HG03457 (cell line): ENCODE data around the gene DHX30.
"Not testable (repeated sequence)": the region's sequence is repeated elsewhere in the genome, so short reads cannot be mapped to it uniquely, and the experiment has no call there.

Experiments used
- ATAC-seq: cut with Tn5 transposase; IDR thresholded peaks from one replicate; pipeline ENCODE4 v1.9.1; 2021; ENCODE audit warnings: moderate number of reproducible peaks; ENCODE audit not compliant: unreplicated experiment

Gene DHX30

GRCh38 chr3:47882338-47882737 is 79.4 kb downstream of the DHX30 start:
- ATAC-seq = no peak

GRCh38 chr3:47884603-47885002 is 81.7 kb downstream of the DHX30 start:
- no peak for ATAC-seq

GRCh38 chr3:47885168-47885567 is 82.2 kb downstream of the DHX30 start:
- no peak for ATAC-seq

DNA sequence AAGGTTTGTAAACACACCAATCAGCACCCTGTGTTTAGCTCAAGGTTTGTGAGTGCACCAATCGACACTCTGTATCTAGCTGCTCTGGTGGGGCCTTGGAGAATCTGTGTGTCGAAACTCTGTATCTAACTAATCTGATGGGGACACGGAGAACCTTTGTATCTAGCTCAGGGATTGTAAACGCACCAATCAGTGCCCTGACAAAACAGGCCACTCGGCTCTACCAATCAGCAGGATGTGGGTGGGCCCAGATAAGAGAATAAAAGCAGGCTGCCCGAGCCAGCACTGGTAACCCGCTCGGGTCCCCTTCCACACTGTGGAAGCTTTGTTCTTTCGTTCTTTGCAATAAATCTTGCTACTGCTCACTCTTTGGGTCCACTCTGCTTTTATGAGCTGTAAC is 85.1 kb downstream of the DHX30 start:
- ATAC-seq = not testable (repeated sequence)

GRCh38 chr3:47888986-47889757 is 86.2 kb downstream of the DHX30 start:
- ATAC-seq = no peak

- ATAC-seq = no peak
These were observed 87.3 kb downstream of the DHX30 start for GRCh38 chr3:47890126-47890827.

- no peak for ATAC-seq
These were observed 88.1 kb downstream of the DHX30 start for GRCh38 chr3:47890828-47891612.

GRCh38 chr3:47891613-47892005 is 88.7 kb downstream of the DHX30 start:
- ATAC-seq = no peak

- no peak for ATAC-seq
These were observed 89.5 kb downstream of the DHX30 start for GRCh38 chr3:47892286-47893040.

DNA sequence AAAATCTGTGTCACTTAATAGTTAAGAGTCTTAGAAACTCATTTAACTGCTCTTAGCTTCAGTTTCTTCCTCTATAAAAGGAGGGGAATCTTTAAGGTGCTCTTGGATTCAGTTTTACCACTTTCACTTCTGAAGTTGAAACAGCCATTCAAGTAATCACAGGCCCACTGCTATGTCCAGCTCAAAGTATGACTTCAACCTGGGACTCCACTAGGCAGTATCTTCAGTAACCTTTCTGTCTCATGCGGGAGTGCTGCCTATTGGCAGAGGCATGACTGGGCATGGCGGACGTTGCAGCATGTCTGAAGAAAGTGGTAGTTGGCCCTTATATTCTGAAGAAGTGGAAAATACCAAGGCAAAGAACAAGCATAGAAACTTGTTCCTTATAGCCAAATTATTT is 92.3 kb downstream of the DHX30 start:
- no peak for ATAC-seq

GRCh38 chr3:47896736-47897135 is 93.8 kb downstream of the DHX30 start:
- no peak for ATAC-seq

DNA sequence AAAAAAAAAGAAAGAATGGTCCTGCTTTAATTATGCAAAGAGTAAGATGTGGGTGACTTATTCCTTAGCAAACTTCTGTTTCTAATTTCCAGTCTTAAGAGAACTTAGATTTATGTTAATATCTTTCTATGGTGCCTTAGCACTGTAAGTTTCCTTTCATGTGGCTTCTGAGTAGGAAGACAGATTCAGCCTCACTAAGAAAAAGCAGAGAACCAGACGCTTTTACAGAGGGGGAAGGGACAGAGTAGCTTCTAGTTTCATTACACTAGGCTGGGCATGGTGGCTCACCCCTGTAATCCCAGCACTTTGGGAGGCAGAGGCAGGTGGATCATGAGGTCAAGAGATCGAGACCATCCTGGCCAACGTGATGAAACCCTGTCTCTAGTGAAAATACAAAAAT is 95.0 kb downstream of the DHX30 start:
- ATAC-seq = no peak

DNA sequence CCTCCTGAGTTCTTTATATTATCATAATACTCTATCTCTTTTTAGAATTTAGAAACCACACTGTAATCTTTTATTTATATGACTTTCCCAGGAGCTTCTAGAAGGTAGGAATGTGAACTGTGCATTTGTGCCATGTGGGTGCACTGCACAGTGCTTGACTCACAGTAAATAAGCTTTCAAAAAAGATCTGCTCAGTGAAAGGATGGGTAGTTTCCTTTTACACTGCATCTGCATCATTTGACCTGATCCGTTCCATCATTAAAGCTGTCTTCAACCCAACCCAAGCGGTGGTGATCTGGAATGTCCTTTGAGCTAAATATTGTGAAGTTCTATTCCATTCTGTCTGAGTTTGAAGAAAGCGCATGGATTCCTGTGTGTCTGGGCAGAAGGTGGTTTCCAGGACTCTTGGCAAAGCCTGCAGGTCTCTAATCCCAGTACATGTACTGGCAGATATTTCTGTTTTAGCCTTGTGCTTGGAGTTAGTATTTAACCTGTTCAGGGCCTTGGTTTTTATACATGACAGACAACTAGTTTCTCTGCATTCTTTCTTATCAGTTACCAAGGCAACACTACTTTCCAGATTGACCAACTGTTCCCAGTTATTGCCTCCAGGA is 96.7 kb downstream of the DHX30 start:
- ATAC-seq = no peak
